ENCODE measurements around the gene GRB2.

GRB2 gene

GRCh38 chr17:75271955-75272847 is 133.3 kb downstream of the GRB2 start:
- no peak for DNase-seq

- DNase-seq: peak; percentile 89 to 90
Observed at GRCh38 chr17:75271233-75271954, 134.1 kb downstream of the GRB2 start.

GRCh38 chr17:75270966-75271232 is 134.6 kb downstream of the GRB2 start, which contains the start of gene MIF4GD:
TSS of gene MIF4GD (minus strand) at chr17:75271231. CDS start at chr17:75270195, 1,036 bp downstream.
- DNase-seq: no peak

GRCh38 chr17:75270218-75270965 is 135.1 kb downstream of the GRB2 start:
- peak; percentile 49 to 52 for DNase-seq

- DNase-seq: no peak
Observed at GRCh38 chr17:75269844-75270217, 135.6 kb downstream of the GRB2 start.
